ENCODE results near the gene KDM7A. TPM values are rescaled to one million over a fixed set of nuclear protein-coding genes. Genes with fewer than 3 reads are reported as not detected.

KDM7A gene
- polyA plus RNA-seq, 1 of the 3 experiments (the other 2 are of a cell fraction), result 0.94 TPM

DNA sequence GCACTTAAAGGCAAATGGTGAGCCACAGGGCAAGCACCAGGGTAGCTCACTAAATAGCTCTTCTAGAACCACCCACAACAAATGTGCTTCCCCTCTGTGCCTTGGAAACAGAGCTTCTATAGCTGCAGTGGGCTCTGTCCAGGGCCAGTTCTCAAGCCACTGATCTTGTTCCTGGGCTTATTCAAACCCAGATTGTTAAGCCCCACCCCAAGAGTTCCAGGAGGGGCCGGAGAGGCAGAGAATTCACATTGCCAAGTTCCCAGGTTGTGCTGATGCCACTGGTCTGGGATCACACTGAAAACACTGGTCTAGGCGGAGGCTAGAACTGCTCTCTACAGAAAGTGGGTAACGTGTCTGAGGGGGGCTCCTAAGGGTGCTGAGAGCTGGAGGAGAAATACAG, 15.4 kb upstream of the KDM7A start:
- Histone ChIP-seq H3K4me2 (no peak overlapping the region), H3K79me2 (ENCODE audit: insufficient read depth) (no peaks in the 10 kb centered on the region), H3F3A (replicated peaks; ENCODE audit: insufficient read depth) (no peaks in the 10 kb centered on the region), H4K20me1 (ENCODE audit: insufficient read depth) (no peaks in the 10 kb centered on the region), H3K36me3 (replicated peaks in 1 of 2; ENCODE audit: control insufficient read depth in 1 of 2, insufficient read depth in 2 of 2, low read length in 1 of 2) (no peaks in the 10 kb centered on the region), H3K4me3 (ENCODE audit: low read depth in 2 of 2, low read length in 1 of 2) (no peak overlapping the region), H3K9me2 (no peaks in the 10 kb centered on the region), H3K27ac (ENCODE audit: low read depth in 2 of 2, low read length in 1 of 2) (no peak overlapping the region), H2AFZ (ENCODE audit: low read depth) (no peak overlapping the region), H3K9ac (no peak overlapping the region), H3K4me1 (ENCODE audit: control insufficient read depth in 1 of 2, insufficient read depth in 2 of 2, low read depth in 1 of 2, low read length in 1 of 2) (no peaks in the 10 kb centered on the region), H3K9me3 (no peaks in the 10 kb centered on the region), H3K27me3 (ENCODE audit: insufficient read depth) (peaks cover 7% of the 10 kb centered on the region; the same call in 1 of the 2 replicates)
- CTCF ChIA-PET, result interaction anchor here (1.0 to 1.7 kb wide), 3 partner anchors 9 to 134 kb away, joined by 3 to 5 read pairs (median 3); no protein-coding TSS in a partner anchor
- DNase-seq, result no peak
- WGBS (ENCODE audit: low lambda C conversion rate), result 75% methylated on average over 3 of the region's 3 CpGs
- POLR2A ChIA-PET, result no interaction called here
- no peak for TF ChIP-seq TAF1 (IDR thresholded peaks at IDR 0.05; ENCODE audit: borderline replicate concordance, low read depth, low read length)
- no peak for TF ChIP-seq TEAD4 (IDR thresholded peaks at IDR 0.05; ENCODE audit: borderline replicate concordance, insufficient read depth)
- no peak for TF ChIP-seq EZH2phosphoT487 (IDR thresholded peaks at IDR 0.05; ENCODE audit: borderline replicate concordance, low read depth)
- no peak for TF ChIP-seq MXI1 (IDR thresholded peaks at IDR 0.05; ENCODE audit: low read depth, low read length)
- TF ChIP-seq POLR2AphosphoS5 (IDR thresholded peaks at IDR 0.05; ENCODE audit: low read depth, low read length), result no peak
- no peak for TF ChIP-seq FOXM1 (IDR thresholded peaks at IDR 0.05; ENCODE audit: low read depth)
- no peak for TF ChIP-seq JUND (IDR thresholded peaks at IDR 0.05)
- TF ChIP-seq, protein P1, sequence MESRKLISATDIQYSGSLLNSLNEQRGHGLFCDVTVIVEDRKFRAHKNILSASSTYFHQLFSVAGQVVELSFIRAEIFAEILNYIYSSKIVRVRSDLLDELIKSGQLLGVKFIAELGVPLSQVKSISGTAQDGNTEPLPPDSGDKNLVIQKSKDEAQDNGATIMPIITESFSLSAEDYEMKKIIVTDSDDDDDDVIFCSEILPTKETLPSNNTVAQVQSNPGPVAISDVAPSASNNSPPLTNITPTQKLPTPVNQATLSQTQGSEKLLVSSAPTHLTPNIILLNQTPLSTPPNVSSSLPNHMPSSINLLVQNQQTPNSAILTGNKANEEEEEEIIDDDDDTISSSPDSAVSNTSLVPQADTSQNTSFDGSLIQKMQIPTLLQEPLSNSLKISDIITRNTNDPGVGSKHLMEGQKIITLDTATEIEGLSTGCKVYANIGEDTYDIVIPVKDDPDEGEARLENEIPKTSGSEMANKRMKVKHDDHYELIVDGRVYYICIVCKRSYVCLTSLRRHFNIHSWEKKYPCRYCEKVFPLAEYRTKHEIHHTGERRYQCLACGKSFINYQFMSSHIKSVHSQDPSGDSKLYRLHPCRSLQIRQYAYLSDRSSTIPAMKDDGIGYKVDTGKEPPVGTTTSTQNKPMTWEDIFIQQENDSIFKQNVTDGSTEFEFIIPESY (IDR thresholded peaks at IDR 0.05; ENCODE audit: borderline replicate concordance, low read depth), result no peak

DNA sequence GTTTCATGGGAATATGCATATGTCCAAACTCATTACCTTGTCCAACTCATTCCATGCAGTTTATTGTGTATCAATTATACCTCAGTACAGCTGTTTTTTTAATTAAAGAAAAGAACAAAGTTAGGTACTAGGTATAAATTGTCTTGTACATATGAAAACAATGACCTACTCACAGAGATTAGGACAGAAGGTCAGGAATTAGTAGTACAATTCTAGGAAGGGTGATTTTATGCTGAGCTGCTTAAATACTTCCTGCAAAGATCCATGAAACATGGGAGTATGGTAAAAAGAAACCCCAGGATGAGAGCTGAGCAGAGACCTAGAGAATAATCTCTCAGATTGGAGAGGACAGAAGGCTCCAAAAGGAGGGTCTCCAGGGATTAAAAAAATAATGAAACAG, 13.8 kb upstream of the KDM7A start:
- no peaks in the 10 kb centered on the region for H3K79me2 ChIP-seq (ENCODE audit: insufficient read depth)
- no peaks in the 10 kb centered on the region for H3K4me1 ChIP-seq (ENCODE audit: control insufficient read depth in 1 of 2, insufficient read depth in 2 of 2, low read depth in 1 of 2, low read length in 1 of 2)
- no peaks in the 10 kb centered on the region for H3K9me3 ChIP-seq
- H3K36me3 ChIP-seq (replicated peaks in 1 of 2; ENCODE audit: control insufficient read depth in 1 of 2, insufficient read depth in 2 of 2, low read length in 1 of 2), result no peaks in the 10 kb centered on the region
- H3K9ac ChIP-seq, result no peak overlapping the region
- H3K4me3 ChIP-seq (ENCODE audit: low read depth in 2 of 2, low read length in 1 of 2), result no peak overlapping the region
- H3K27me3 ChIP-seq (ENCODE audit: insufficient read depth), result peaks cover 7% of the 10 kb centered on the region; the same call in 1 of the 2 replicates
- no peaks in the 10 kb centered on the region for H4K20me1 ChIP-seq (ENCODE audit: insufficient read depth)
- no peak overlapping the region for H2AFZ ChIP-seq (ENCODE audit: low read depth)
- POLR2A ChIA-PET, result interaction anchor here (1.3 kb wide), 1 partner anchor 13 kb away, joined by 5 read pairs; no protein-coding TSS in a partner anchor
- no peak overlapping the region for H3K27ac ChIP-seq (ENCODE audit: low read depth in 2 of 2, low read length in 1 of 2)
- no peaks in the 10 kb centered on the region for H3F3A ChIP-seq (replicated peaks; ENCODE audit: insufficient read depth)
- H3K9me2 ChIP-seq, result no peaks in the 10 kb centered on the region
- no peak overlapping the region for H3K4me2 ChIP-seq
- DNase-seq, result no peak
- CTCF ChIA-PET, result no interaction called here
- TF ChIP-seq CHD2 (IDR thresholded peaks at IDR 0.05; ENCODE audit: low read length, partially characterized antibody) (no peak), NFIC (IDR thresholded peaks at IDR 0.05; ENCODE audit: borderline replicate concordance) (no peak), RFX5 (IDR thresholded peaks at IDR 0.05; ENCODE audit: low read length) (no peak), TEAD4 (IDR thresholded peaks at IDR 0.05; ENCODE audit: borderline replicate concordance, insufficient read depth) (no peak), MXI1 (IDR thresholded peaks at IDR 0.05; ENCODE audit: low read depth, low read length) (no peak), FOXM1 (IDR thresholded peaks at IDR 0.05; ENCODE audit: low read depth) (no peak), TAF1 (IDR thresholded peaks at IDR 0.05; ENCODE audit: borderline replicate concordance, low read depth, low read length) (no peak), ELF1 (IDR thresholded peaks at IDR 0.05) (no peak), POLR2AphosphoS5 (IDR thresholded peaks at IDR 0.05; ENCODE audit: low read depth, low read length) (no peak), EP300 (IDR thresholded peaks at IDR 0.05; ENCODE audit: borderline replicate concordance in 1 of 2, low read depth in 1 of 2, low read length in 1 of 2) (no peak), GATA2 (CRISPR knock-in tag; IDR thresholded peaks at IDR 0.05) (no peak), JUND (IDR thresholded peaks at IDR 0.05) (no peak), EZH2phosphoT487 (IDR thresholded peaks at IDR 0.05; ENCODE audit: borderline replicate concordance, low read depth) (no peak), MEF2A (IDR thresholded peaks at IDR 0.05; ENCODE audit: borderline replicate concordance, low read depth) (no peak), RCOR1 (IDR thresholded peaks at IDR 0.05; ENCODE audit: low read length) (no peak), FOSL2 (IDR thresholded peaks at IDR 0.05; ENCODE audit: borderline replicate concordance, low read depth) (no peak)
- TF ChIP-seq, protein P2, sequence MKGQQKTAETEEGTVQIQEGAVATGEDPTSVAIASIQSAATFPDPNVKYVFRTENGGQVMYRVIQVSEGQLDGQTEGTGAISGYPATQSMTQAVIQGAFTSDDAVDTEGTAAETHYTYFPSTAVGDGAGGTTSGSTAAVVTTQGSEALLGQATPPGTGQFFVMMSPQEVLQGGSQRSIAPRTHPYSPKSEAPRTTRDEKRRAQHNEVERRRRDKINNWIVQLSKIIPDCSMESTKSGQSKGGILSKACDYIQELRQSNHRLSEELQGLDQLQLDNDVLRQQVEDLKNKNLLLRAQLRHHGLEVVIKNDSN (IDR thresholded peaks at IDR 0.05; ENCODE audit: borderline replicate concordance, low read depth), result no peak
- TF ChIP-seq, protein P1 (IDR thresholded peaks at IDR 0.05; ENCODE audit: borderline replicate concordance, low read depth), result no peak
